Raji (cell line): ENCODE data around the gene CYB5D1.

ENCODE experiments used
- POLR2A ChIP-seq: IDR thresholded peaks from 2 replicates; pipeline ENCODE4 v1.6.1; 2011; ENCODE audit warnings: low read depth, low read length, control low read depth; ENCODE audit not compliant: insufficient read depth

The CYB5D1 gene

GRCh38 chr17:7903154-7904103 lies 45.6 kb downstream of the CYB5D1 start:
- no peak for TF ChIP-seq POLR2A

GRCh38 chr17:7909089-7909488 lies 51.3 kb downstream of the CYB5D1 start:
- no peak for TF ChIP-seq POLR2A

- no peak for TF ChIP-seq POLR2A
These were observed 52.5 kb downstream of the CYB5D1 start for GRCh38 chr17:7910281-7910680.

DNA sequence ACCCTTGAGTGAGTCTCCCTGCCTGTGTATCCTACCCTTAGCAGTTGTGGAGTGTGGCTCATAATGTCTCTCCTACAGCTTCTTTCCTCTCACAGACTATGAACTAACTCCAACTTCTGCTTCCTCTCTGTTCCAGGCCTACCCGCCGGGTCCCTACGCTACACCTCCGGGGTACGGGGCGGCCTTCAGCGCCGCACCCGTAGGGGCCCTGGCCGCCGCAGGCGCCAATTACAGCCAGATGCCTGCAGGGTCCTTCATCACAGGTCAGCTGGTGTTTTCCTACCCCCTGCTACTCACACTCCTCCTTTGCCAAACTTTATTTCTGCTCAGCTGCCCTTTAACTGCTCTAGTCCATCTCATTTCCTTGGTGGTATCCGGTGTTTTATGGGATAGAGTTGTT lies 52.9 kb downstream of the CYB5D1 start:
- no peak for TF ChIP-seq POLR2A

- TF ChIP-seq POLR2A, result no peak
These were observed 53.3 kb downstream of the CYB5D1 start for GRCh38 chr17:7911116-7911515.
